ENCODE measurements around the gene ARRDC2. TPM values are rescaled to one million over a fixed set of nuclear protein-coding genes. Genes with fewer than 3 reads are reported as not detected.

ARRDC2 gene
- total RNA-seq, 2 experiments from 2014 or later = 29.1 TPM

DNA sequence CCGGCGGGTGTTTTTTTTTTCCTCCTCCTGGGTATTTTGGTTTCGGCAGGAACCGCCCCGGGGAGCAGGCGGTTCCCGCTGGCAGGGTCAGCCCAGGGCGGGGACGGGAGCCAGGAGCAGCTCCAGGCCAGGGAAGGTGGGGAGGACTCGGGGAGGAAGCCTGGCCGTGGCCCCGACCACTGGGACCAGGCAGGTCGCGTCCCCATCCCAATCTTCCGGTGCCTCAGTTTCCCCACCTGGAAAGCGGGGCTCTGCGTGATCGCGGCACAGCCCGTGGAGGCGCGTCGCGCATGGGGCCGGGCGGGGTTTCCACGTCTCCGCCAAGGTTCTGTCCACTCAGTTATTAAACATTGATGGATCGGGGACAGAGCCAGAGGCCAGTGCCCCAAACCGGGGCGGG, 43.9 kb downstream of the ARRDC2 start:
- Mint-ChIP-seq H3K9me3 (no peaks in the 10 kb centered on the region), H3K4me1 (ENCODE audit: low read depth) (peaks cover 12% of the 10 kb centered on the region), H3K27me3 (no peaks in the 10 kb centered on the region), H3K36me3 (ENCODE audit: low read depth) (no peaks in the 10 kb centered on the region), H3K27ac (no peak overlapping the region), H3K4me3 (no peak overlapping the region)
- ChIA-PET POLR2A (interaction anchor here (0.9 kb wide), 1 partner anchor 249 kb away, joined by 3 read pairs; no protein-coding TSS in a partner anchor), CTCF (no interaction called here)
- TF ChIP-seq, protein P1, sequence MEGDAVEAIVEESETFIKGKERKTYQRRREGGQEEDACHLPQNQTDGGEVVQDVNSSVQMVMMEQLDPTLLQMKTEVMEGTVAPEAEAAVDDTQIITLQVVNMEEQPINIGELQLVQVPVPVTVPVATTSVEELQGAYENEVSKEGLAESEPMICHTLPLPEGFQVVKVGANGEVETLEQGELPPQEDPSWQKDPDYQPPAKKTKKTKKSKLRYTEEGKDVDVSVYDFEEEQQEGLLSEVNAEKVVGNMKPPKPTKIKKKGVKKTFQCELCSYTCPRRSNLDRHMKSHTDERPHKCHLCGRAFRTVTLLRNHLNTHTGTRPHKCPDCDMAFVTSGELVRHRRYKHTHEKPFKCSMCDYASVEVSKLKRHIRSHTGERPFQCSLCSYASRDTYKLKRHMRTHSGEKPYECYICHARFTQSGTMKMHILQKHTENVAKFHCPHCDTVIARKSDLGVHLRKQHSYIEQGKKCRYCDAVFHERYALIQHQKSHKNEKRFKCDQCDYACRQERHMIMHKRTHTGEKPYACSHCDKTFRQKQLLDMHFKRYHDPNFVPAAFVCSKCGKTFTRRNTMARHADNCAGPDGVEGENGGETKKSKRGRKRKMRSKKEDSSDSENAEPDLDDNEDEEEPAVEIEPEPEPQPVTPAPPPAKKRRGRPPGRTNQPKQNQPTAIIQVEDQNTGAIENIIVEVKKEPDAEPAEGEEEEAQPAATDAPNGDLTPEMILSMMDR (IDR thresholded peaks at IDR 0.05) = no peak
- ATAC-seq (no peak), DNase-seq (no peak)
- intact Hi-C loops (cut with micrococcal nuclease) = no loop called here

DNA sequence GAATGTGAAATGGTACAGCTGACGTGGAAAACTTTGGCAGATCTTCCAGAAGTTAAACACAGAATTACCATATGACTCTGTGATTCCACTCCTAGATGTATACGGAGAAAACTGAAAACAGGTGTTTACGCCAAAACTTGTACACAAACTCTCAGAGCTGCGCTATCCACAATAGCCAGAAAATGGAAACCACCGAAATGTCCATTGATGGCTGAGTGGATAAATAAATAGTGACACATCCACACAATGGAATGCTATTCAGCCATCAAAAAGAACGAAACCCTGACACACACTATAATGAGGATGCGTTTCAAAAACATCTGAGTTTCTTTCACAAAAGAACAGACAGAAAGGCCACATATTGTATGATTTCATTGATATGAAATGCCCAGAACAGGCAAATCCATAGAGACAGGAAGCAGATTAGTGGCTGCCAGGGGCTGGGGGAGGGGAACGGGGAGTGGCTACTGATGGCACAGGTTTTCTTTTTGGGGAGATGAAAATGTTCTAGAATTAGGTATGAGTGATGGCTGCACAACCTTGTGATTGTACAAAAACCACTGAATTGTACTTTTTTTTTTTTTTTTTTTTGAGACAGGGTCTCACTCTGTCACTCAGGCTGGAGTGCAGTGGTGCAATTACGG, 45.7 kb downstream of the ARRDC2 start:
- no peak overlapping the region for H3K4me3 Mint-ChIP-seq
- no peaks in the 10 kb centered on the region for H3K9me3 Mint-ChIP-seq
- no peaks in the 10 kb centered on the region for H3K27me3 Mint-ChIP-seq
- TF ChIP-seq, protein P1 (IDR thresholded peaks at IDR 0.05) = no peak
- H3K36me3 Mint-ChIP-seq (ENCODE audit: low read depth) = no peaks in the 10 kb centered on the region
- ChIA-PET CTCF (interaction anchor here (1.2 kb wide), 1 partner anchor 47 kb away, joined by 6 read pairs; no protein-coding TSS in a partner anchor), POLR2A (interaction anchor here (1.2 kb wide), 1 partner anchor 40 kb away, joined by 4 read pairs; no protein-coding TSS in a partner anchor)
- DNase-seq (peak; percentile 39), ATAC-seq (no peak)
- no peak overlapping the region for H3K27ac Mint-ChIP-seq
- intact Hi-C loops (cut with micrococcal nuclease) = no loop called here
- H3K4me1 Mint-ChIP-seq (ENCODE audit: low read depth) = peaks cover 21% of the 10 kb centered on the region

DNA sequence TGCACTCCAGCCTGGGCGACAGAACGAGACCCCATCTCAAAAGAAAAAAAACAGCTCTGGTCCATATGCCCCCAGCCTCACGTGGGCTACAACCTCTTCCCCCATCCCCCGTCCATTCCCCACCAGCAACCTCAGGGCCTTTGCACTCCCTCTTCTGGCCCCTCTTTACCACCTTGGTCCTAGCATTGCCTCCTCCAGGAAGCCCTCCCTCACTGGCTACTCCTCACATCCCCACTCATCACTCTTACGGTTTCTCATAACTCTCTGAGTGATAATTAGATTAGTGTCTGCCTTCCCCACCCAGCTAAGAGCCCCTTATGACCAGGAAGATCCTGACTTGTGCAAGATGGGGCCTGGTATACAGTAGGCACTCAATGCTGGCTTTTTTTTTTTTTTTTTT, 48.0 kb downstream of the ARRDC2 start:
- H3K27ac Mint-ChIP-seq = no peak overlapping the region
- POLR2A ChIA-PET = interaction anchor here (0.7 to 4.7 kb wide), 5 partner anchors 48 to 1908 kb away, joined by 3 to 24 read pairs (median 3); partner anchors contain the start of gene ARRDC2

DNA sequence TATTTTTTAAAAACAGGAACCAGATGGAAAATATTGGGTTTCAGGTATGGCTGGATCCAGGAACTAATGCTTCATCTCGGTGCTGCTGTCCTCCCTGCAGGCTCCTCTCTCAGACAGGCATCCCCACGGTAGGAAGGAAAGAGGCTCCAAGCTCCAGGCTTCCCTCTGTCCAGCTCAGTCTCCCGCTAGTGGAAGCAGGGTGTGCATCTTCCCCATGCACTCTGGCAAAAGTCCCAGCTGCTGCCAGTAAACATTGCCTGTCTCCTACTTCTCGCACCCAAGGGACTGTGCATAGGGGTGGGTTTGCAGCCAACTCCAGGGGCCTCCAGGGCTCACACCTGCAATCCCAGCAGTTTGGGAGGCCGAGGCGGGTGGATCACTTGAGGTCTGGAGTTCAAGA, 49.6 kb downstream of the ARRDC2 start:
- Mint-ChIP-seq H3K4me1 (ENCODE audit: low read depth) (peaks cover 18% of the 10 kb centered on the region), H3K27me3 (no peaks in the 10 kb centered on the region), H3K27ac (no peak overlapping the region), H3K36me3 (ENCODE audit: low read depth) (no peaks in the 10 kb centered on the region), H3K4me3 (no peak overlapping the region), H3K9me3 (no peaks in the 10 kb centered on the region)
- POLR2A ChIA-PET = interaction anchor here (4.7 kb wide), 1 partner anchor 50 kb away, joined by 24 read pairs; the partner anchor contains the start of gene ARRDC2
- CTCF ChIA-PET = interaction anchor here (0.8 to 7.6 kb wide), 17 partner anchors 13 to 119 kb away, joined by 3 to 151 read pairs (median 4); partner anchors contain the start of genes ARRDC2 and IL12RB1
- ATAC-seq (no peak), DNase-seq (no peak)
- TF ChIP-seq, protein P1 (IDR thresholded peaks at IDR 0.05) = no peak
- intact Hi-C loops (cut with micrococcal nuclease) = no loop called here

More for the DNA sequence above, 48.0 kb downstream of the ARRDC2 start:
- Mint-ChIP-seq H3K36me3 (ENCODE audit: low read depth) (no peaks in the 10 kb centered on the region), H3K4me1 (ENCODE audit: low read depth) (peaks cover 18% of the 10 kb centered on the region), H3K27me3 (no peaks in the 10 kb centered on the region), H3K9me3 (no peaks in the 10 kb centered on the region), H3K4me3 (no peak overlapping the region)
- CTCF ChIA-PET = interaction anchor here (1.1 to 7.6 kb wide), 3 partner anchors 12 to 47 kb away, joined by 3 to 151 read pairs (median 15); partner anchors contain the start of gene ARRDC2
- intact Hi-C loops (cut with micrococcal nuclease) = no loop called here
- TF ChIP-seq, protein P1 (IDR thresholded peaks at IDR 0.05) = no peak
- no peak for ATAC-seq
- DNase-seq = no peak

Measured in activated CD8-positive, alpha-beta T cell treated with anti-CD3 and anti-CD28 coated beads for 36 hours (primary cell).